Stimulated activated CD4-positive, alpha-beta T cell treated with anti-CD3 and anti-CD28 coated beads, Interleukin-15, amount 100 ng/mL, for 1 hour (primary cell): ENCODE results near the gene CTSA.
A peak's percentile ranks its signal among the peaks of the same experiment; 100 is the strongest.
"Not testable (repeated sequence)": the region's sequence is repeated elsewhere in the genome, so short reads cannot be mapped to it uniquely, and the experiment has no call there.

ENCODE experiments used
- DNase-seq, 2 donors: peaks; one replicate each; pipeline ENCODE4 v3.0.0-alpha.2; 2020; ENCODE audit warnings: low read depth in 1 of 2, low spot score in 1 of 2

The CTSA gene

DNA sequence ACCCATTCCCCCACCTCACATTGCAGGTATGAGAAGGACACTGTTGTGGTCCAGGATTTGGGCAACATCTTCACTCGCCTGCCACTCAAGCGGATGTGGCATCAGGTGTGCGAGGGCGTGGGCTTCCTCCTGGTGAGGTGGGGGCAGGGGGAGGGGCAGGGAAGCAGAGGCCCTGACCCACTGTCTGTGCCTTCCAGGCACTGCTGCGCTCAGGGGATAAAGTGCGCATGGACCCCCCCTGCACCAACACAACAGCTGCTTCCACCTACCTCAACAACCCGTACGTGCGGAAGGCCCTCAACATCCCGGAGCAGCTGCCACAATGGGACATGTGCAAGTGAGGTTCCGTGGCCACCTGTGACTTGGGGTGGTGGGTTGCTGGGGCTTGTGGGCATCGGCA is 3.7 kb downstream of the CTSA start:
- no peak for DNase-seq

GRCh38 chr20:45896641-45897161 is 5.6 kb downstream of the CTSA start:
- DNase-seq: no peak

DNA sequence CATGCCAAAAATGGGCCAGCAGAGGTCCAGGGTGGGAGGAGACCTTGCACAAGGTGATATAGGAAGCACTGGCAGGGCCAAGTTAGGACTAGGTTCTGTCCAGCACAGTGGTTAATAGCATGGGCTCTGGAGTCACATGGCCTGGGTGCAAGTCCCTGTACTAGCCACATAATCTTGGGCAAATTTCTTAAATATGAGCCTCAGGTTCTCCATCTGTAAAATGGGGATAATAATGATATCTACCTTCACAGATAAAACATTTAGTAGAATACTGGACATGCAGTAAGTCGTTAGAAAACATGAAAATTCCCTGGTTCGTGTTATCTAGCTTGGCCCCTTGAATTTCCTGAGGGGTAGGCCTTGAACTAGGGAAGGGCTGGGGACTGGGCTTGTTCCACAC is 6.2 kb downstream of the CTSA start:
- no peak for DNase-seq

DNA sequence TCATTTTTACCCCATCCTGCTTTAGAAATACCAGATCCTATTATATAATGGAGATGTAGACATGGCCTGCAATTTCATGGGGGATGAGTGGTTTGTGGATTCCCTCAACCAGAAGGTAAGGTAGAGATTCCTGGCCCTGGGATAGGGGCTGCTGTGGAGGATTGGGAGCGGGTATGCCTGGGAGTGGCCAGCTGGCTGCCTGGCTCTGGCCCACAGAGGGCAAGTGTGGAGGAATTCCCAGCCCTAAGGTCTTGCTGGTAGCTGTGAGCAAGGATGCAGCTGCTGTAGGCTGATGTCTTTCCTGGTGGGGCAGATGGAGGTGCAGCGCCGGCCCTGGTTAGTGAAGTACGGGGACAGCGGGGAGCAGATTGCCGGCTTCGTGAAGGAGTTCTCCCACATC is 6.6 kb downstream of the CTSA start:
- DNase-seq: no peak

- DNase-seq: no peak
These were observed 7.2 kb downstream of the CTSA start for GRCh38 chr20:45898285-45898684.

DNA sequence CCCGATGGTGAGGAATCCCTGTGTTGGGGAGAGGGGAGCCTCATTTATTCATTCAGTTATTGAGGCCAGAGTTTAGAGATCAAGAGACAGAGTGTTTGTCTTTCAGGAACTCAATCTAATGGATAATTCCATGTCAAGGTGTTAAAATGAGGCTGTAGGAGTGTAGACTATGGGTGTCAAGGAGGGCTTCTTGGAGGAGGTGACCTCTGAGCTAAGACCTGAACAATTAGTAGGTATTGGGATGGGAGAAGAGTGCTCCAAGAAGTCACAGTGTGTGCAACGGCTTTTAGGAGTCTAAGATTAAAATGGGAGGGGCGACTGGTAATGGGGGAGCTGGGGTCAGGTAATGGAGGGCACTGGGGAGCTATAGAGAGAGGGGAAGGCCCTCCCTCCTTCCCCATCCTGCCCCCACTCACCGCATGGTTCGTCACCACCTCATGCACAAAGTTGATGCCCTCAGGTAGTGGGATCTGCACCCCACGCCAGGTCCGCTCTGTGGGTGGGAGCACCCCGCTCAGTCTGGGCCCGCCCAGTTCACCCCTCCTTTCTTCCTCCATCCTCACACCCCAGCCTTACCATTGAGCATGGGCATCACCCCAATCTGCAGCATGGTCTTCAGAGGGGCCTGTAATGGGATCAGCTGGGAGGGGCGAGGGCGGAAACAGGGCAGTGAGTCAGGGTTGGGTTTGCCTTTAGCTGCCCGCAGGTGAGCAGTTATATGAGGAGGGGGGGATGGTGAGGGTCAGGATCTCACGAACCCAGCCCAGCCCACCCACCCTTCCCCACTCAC is 8.1 kb downstream of the CTSA start:
- no peak for DNase-seq

- DNase-seq: not testable (repeated sequence)
These were observed 10.2 kb downstream of the CTSA start for GRCh38 chr20:45901332-45901731.

DNA sequence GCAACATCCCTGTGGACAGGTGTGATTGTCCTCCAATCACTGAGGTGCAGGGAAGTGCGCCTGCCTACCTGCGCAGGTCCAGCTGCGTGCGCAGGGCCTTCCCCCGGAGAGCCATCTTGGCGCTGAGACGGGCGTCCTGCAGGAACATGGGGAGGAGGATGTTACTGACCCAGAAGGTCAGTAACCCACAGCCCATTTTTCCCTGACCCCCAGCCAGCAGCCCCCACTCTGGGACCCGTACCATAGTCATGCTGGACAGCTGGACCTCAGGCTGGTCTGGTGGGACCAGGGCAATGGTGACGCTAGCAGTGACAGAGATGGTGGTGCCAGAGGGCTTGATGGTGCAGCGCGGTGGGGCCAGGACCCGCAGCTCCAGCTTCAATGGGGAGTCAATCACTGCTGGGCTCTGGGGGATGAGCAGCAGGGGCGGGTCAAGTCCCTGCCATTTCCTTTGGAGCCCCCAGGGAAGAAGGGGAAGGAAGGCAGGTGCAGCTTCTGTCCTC is 11.1 kb downstream of the CTSA start:
- no peak for DNase-seq

DNA sequence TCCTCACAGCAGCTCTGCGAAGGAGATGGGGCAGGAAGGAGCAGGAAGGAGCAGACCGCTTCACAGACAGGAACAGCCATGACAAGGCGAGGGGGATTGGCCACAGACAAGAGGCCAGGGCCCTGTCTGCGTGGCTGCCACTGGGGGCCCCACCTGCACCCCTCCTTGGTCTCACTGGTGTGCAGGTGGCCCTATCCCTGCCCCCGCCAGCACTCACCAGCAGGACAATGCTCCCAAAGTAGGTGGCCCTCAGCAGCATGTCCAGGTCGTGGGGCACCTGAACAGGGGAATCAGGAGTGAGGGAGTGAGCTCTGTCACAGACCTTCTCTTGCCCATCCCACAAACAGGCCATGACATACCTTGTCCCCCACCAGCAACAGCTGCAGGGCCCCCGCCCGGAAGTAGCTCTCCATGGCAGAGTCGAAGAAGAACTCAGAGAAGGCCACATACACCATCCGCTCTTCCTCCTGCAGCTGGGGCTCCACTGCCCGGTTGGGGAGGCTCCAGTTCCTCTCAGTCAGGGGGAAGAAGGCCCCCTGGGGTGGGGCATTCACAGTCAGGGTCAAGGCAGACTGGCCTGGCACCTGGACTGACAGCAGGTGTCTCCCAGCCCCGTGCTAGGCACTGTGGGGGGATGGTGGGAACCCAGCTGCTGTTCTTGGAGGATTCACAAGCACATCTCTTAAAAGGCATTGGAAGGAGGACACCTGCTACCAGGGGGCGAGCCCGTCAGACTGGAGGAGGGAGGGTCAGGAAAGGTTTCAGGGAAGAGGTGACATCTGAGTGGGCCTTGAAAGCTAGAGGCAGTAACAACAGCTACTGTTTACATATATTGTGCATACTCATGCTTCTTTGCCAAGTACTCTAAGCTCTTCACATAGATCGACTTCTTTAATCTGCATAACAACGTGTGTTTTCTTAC is 13.7 kb downstream of the CTSA start:
- no peak for DNase-seq

DNA sequence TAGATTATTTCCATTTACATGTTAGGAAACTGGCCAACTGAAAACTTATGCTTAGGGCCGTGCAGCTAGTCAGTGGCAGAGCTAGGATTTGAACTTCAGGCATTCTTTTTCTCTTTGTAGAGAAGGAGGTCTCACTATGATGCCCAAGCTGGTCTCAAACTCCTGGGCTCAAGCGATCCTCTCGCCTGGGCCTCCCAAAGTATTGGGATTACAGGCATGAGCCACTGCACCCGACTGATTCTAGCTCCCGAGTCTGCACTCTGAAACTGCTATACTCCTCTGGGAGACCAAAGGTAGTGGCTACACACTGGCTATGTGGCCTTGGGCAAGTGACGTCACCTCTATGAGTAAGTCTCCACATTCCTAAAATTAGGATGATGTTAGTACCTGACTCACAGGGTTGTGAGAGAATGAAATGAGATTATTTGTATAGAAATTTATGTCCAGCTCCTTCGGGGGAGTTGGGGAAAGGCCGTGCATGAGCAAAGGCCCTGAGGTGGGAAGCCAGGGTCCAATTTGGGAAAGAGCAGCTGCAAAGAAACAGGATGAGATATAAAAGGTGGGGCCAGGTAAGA is 14.5 kb downstream of the CTSA start:
- no peak for DNase-seq

GRCh38 chr20:45907219-45907948 is 16.2 kb downstream of the CTSA start:
- no peak for DNase-seq

DNA sequence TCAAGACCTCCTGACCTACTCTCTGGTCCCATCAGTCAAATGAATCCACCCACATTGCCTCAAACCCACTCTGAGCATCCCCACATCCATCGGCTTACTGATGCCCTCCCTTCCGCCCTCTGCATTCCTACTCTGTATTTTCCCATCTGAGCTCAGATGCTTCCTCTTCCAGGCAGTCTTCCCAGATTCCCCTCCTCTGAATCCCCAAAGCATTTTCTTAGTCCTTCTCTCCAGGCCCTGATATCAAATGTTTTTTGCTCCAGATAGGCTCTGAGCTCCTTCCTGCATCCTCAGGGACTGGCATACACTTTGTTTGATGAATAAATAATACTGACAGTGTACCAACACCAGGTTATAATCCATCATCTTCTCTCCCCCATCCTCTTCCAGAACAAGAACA is 16.9 kb downstream of the CTSA start:
- DNase-seq: no peak

DNA sequence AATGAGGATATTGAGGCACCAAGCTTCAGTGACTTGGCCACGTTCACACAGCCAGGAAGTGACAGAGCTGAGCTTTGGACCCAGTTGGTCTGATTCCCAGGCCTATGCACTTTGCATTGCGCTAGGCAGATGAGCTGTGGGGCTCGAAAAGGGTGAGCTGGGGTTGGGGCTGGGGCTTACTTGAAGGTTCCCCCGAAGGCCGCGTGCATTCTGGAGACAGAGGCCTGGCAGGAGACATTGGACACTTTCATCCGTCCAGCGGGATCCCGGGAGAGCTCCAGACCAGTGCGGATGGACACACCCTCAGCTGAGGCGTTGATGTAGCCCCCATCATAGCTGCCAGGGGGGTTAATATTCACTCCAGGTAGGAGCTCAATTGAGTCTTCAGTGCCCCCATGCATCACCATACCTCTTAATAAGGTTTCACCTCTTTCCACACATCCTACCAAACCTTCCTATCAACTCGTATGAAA is 18.2 kb downstream of the CTSA start:
- DNase-seq: no peak

- DNase-seq: no peak
These were observed 18.9 kb downstream of the CTSA start for GRCh38 chr20:45909817-45910669.

DNA sequence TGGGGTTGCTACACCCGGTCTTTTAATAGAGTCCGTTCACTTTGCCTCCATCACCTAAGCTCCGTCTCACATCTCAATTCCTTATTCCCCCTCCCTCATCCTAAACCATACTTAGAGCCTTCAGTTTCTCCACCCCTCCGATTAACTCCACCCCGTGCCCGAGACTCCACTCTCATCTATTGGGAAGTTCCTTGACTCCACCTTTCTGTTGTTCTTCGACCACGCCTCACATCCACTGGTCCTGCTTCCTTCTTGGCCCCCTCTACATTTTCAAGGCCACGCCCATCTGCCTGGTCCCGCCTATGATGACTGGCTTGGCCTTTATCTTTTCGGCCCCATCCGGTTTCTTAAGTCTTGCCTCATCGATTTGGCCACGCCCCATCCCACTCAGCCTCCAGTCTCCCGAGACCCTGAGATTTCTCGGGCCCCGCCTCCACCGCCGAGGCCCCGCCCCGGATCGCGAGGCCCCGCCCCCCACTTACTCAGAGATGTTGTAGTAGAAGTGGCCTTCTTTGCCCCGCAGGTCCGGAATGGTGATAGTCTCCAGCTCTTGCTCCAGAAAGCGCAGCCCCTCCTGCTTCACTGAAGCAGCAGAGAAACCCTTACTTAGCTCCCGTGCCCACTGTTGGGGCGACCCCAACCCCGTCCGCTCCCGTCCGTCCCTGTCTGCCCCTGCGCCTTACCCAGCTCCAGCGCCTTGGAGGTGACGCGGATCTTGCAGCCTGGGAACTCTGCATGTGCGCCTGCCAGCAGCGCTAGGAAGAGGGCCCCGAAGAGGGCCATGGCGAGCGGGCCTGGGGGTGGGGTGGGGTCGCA is 19.7 kb downstream of the CTSA start:
- peak; percentile 73 to 90 for DNase-seq

GRCh38 chr20:45911486-45912343 is 20.6 kb downstream of the CTSA start, which contains the start of gene PLTP:
Gene PLTP (minus strand): TSS chr20:45912155. CDS start chr20:45911452, 703 bp downstream.
- DNase-seq: no peak

DNA sequence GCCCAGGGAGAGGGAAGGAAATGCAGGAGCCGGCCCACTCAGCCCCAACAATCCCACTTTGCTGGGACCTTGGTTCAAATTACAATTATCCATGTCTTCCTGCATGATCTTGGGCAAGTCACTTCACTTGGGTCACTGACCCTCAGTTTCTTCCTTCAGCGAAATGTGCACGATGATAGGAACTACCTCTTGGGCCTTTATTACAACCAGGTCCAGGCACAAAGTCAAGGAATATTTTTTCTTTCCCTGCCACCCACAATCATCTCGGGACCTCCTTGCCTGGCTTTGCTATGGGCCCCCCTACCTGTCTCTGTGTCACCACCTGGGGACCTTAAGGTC is 21.2 kb downstream of the CTSA start:
- DNase-seq: no peak

DNA sequence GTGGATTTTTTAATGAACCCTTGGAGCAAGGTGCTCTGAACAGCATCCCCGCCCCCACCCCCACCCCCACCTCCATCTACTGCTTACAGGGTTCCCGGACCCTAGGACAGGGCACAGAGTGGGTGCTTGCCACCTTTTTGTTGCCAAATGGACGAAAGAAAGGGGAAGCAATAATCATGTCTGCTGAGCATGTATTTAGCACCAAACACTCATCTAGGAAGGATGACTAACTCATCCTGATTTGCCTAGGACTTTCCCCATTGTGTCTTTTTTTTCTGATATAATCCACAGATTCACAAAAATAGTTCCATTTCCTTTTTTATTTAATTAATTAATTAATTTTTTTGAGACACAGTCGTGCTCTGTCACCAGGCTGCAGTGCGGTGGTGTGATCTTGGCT is 22.0 kb downstream of the CTSA start:
- no peak for DNase-seq
